Sigmoid colon (tissue), 4 donors: ENCODE data around the gene TGFBR1.

Experiments used
- EP300 ChIP-seq, 4 donors: sonication (generic); formaldehyde crosslinking; IDR thresholded peaks; one replicate each; pipeline ENCODE4 v1.6.1; 2017; ENCODE audit warnings: antibody characterized with exemption in 4 of 4
- POLR2A ChIP-seq, 2 donors: fragments of 450-650 bp; IDR thresholded peaks; one replicate each; pipeline ENCODE4 v1.6.1; 2016; ENCODE audit warnings: antibody characterized with exemption in 2 of 2, mild to moderate bottlenecking in 2 of 2, moderate library complexity in 2 of 2
- POLR2AphosphoS5 ChIP-seq, 4 donors: sonication (generic); formaldehyde crosslinking; IDR thresholded peaks; one replicate each; pipeline ENCODE4 v1.6.1; 2017; ENCODE audit warnings: antibody characterized with exemption in 4 of 4
- TF ChIP-seq, protein P1 (sequence below), 4 experiments: fragments of 450-650 bp in 3 of 4; fragments of 200-600 bp in 1 of 4; IDR thresholded peaks; one replicate each; pipeline ENCODE4 v1.5.1; 2016 to 2019; ENCODE audit warnings: antibody characterized with exemption in 4 of 4, mild to moderate bottlenecking in 3 of 4, moderate library complexity in 2 of 4

DNA sequence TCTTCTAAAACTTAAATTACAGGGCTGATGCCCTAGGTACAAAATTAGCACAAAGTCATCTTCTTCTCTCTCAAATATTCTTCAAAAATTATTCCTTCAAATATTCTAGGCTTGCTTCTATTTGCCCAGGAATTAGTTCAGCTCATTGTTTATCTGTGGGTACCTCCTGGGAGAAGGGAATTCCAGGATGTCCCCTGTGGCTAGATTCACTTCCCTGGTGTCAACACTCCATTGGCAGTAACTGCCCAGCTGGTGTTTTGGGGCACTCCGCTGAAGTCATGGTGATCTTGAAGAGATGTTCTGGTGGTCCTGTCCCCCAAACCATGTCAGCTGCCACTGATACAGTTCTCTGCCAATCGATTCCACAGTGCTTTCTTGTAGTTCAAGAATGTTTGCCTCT is 26.2 kb upstream of the TGFBR1 start:
- TF ChIP-seq, protein P1, sequence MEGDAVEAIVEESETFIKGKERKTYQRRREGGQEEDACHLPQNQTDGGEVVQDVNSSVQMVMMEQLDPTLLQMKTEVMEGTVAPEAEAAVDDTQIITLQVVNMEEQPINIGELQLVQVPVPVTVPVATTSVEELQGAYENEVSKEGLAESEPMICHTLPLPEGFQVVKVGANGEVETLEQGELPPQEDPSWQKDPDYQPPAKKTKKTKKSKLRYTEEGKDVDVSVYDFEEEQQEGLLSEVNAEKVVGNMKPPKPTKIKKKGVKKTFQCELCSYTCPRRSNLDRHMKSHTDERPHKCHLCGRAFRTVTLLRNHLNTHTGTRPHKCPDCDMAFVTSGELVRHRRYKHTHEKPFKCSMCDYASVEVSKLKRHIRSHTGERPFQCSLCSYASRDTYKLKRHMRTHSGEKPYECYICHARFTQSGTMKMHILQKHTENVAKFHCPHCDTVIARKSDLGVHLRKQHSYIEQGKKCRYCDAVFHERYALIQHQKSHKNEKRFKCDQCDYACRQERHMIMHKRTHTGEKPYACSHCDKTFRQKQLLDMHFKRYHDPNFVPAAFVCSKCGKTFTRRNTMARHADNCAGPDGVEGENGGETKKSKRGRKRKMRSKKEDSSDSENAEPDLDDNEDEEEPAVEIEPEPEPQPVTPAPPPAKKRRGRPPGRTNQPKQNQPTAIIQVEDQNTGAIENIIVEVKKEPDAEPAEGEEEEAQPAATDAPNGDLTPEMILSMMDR (IDR thresholded peaks at IDR 0.05), result no peak
- no peak for TF ChIP-seq POLR2AphosphoS5 (IDR thresholded peaks at IDR 0.05)
- no peak for TF ChIP-seq POLR2A (IDR thresholded peaks at IDR 0.05)
- TF ChIP-seq EP300 (IDR thresholded peaks at IDR 0.05), result no peak
